ENCODE measurements around the gene ACSL1. TPM values are rescaled to one million over a fixed set of nuclear protein-coding genes. Genes with fewer than 3 reads are reported as not detected.

ACSL1 gene
- total RNA-seq, 1 donor from 2014 or later, result 316 TPM

DNA sequence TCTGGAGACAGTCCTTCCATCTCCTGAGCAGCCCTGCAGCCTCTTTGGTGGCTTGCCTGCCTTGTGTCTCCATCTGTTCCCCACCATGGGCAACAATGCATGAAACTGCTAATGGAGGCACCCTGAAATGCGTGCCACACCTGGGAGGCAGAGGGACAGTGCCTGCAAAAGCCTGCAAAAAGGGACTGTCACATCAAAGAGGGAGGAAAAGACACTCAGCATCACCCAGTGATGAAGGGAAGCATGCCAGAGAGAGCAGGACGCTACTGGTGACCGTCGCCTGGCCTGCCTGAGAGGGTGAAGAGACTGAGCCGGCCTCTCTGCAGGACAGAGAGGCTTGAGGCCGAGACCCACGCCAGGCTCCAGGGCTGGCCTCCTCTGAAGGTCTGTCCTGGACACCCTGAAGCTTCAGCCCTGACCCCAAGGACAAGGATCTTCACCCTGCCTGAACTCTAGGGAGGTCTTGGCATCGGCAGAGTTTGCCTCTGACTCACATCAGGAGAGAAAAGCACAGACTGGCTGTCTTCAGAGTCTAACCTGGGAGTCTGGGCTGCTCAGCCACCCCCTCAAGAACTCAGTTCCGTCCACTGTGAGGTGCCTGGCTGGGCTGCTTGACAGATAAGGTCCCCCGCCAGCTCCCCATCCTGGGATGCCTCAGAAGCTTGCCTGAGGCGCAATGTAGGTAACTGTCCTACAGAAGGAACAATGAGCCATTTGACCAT, 8.1 kb downstream of the ACSL1 start:
- Histone ChIP-seq H3K4me1 (peaks cover 94% of the 10 kb centered on the region), H3K36me3 (no peaks in the 10 kb centered on the region), H3K9me3 (replicated peaks) (no peaks in the 10 kb centered on the region), H3K4me3 (no peak overlapping the region), H3K27ac (replicated peaks) (peak overlapping the region; percentile 95), H3K27me3 (ENCODE audit: low read depth) (no peaks in the 10 kb centered on the region)
- no peak for DNase-seq
- intact Hi-C loops (cut with micrococcal nuclease), result no loop called here
- TF ChIP-seq CTCF (IDR thresholded peaks at IDR 0.05; ENCODE audit: borderline replicate concordance), result no peak

DNA sequence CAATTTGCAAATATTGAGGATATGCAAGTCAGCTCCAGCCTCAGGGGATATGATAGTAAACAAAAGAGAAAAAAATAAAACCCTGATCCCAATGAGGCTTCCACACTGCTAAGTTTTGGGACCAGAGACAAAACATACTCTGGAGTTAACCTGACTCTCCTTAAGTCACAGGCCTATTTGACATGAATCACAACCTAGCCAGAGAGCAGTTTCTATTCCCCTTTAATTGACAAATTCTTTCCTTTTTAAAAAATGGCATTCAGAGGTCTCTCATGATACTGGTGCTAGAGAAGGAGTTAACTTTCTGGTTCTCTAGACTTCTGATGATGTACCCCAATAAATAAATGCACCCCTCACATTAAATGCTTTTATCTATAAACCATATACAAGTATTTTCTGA, 8.8 kb downstream of the ACSL1 start:
- peak overlapping the region; percentile 95 for H3K27ac ChIP-seq (replicated peaks)
- no peak for TF ChIP-seq CTCF (IDR thresholded peaks at IDR 0.05; ENCODE audit: borderline replicate concordance)
- no peak for DNase-seq
- H3K36me3 ChIP-seq, result no peaks in the 10 kb centered on the region
- H3K9me3 ChIP-seq (replicated peaks), result no peaks in the 10 kb centered on the region
- H3K27me3 ChIP-seq (ENCODE audit: low read depth), result no peaks in the 10 kb centered on the region
- intact Hi-C loops (cut with micrococcal nuclease), result no loop called here
- no peak overlapping the region for H3K4me3 ChIP-seq
- H3K4me1 ChIP-seq, result peaks cover 94% of the 10 kb centered on the region

DNA sequence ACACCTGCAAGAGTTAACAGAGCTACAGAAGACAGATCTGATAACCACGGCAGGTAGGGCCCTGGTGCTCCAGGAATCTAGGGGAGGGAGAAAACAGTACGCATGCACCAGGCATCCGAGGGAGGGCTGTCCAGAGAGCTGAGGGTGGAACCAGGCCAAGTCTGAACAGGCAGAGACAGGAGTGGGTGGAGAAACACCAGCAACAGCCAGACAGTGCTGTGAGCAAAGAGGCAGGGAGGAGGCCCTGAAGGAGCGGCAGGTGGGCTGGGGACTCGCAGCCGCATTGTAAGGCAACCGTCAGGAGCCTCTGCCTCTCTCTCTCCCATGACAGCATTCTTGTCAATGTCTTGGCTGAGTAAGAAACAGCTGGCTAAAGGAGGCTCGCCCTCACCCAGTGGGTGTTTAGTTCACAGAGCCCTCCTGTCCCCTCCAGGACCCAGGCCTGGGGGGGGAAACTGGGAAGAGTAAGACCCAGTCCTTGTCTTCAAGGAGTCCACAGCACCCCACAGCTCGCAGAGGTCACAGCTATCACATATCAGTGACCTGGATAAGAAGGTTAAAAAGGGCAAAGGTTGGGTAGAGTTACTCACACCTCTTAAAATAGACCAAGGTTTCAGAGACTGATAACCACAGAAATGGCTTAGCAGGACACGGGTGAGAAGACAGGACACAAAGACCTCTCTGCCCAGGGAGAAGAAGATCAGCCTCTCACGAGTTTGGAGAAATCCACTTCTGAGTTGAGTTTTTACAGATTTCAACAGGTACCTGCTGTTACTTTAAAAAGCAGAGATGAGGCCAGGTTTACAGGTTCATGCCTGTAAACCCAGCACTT, 10.5 kb downstream of the ACSL1 start:
- Histone ChIP-seq H3K36me3 (no peaks in the 10 kb centered on the region), H3K27me3 (ENCODE audit: low read depth) (no peaks in the 10 kb centered on the region), H3K27ac (replicated peaks) (peak overlapping the region; percentile 95), H3K4me1 (peaks cover 94% of the 10 kb centered on the region), H3K9me3 (replicated peaks) (no peaks in the 10 kb centered on the region), H3K4me3 (peak overlapping the region; percentile 36)
- DNase-seq, result peak; percentile 80
- TF ChIP-seq CTCF (IDR thresholded peaks at IDR 0.05; ENCODE audit: borderline replicate concordance), result no peak
- intact Hi-C loops (cut with micrococcal nuclease), result no loop called here

DNA sequence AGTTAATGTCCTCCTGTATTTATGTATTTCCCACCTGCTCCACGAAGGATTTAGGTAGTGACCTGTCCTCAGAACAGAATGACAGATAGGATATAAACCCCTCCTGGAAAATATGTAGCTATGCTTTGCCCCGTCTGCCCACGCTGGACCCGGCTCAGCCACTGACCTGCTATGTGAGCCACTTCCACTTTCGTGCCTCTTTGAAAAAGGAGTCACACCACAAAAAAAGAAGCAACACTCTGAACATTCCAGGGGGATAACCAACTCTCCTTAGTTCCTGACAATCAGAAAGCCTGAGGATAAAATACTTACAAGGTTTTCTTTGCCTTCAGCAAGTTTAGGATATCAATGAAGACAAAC, 11.1 kb downstream of the ACSL1 start:
- H3K4me3 ChIP-seq, result peak overlapping the region; percentile 36
- intact Hi-C loops (cut with micrococcal nuclease), result no loop called here
- H3K27ac ChIP-seq (replicated peaks), result peak overlapping the region; percentile 95

More for the DNA sequence above, 11.1 kb downstream of the ACSL1 start:
- no peak for TF ChIP-seq CTCF (IDR thresholded peaks at IDR 0.05; ENCODE audit: borderline replicate concordance)
- Histone ChIP-seq H3K9me3 (replicated peaks) (no peaks in the 10 kb centered on the region), H3K27me3 (ENCODE audit: low read depth) (no peaks in the 10 kb centered on the region), H3K36me3 (no peaks in the 10 kb centered on the region), H3K4me1 (peaks cover 94% of the 10 kb centered on the region)
- no peak for DNase-seq
